Subcutaneous adipose tissue (tissue), 4 donors: ENCODE data around the gene TLR6. TPM values are rescaled to one million over a fixed set of nuclear protein-coding genes. Genes with fewer than 3 reads are reported as not detected.

ENCODE experiments used
- total RNA-seq, 4 donors: library from RNA; depleted of rRNA; stranded (reverse); fragments of >200 nt; gene quantifications; one replicate each; pipeline ENCODE4 v1.1.0, GENCODE V29; 2016
- TF ChIP-seq, protein P1 (sequence below): fragments of 450-650 bp; IDR thresholded peaks from one replicate; pipeline ENCODE4 v1.5.1; 2016; ENCODE audit warnings: low read depth, mild to moderate bottlenecking, control low read depth, antibody characterized with exemption, moderate library complexity

The TLR6 gene
- total RNA-seq, 4 donors from 2014 or later, result 4.7 to 19.2 (median 10.7) TPM

DNA sequence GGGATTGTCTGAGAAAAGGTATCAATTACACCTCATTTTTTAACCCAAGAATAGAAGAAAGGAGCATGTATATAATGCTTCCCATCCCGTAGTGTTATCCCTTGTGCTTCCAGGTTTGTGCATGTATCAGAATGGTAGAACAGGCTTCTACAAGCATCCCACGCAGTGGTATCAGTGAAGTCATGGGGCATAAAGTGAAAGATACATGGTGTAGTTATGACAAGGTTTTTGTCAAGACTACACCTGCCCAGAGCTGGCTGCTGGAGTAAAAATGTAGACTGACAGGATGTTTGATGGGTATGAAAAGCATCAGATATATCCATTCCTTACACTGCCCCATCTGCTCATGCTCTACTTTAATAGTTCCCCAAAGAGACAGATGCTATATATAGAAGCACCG is 61.5 kb downstream of the TLR6 start:
- TF ChIP-seq, protein P1, sequence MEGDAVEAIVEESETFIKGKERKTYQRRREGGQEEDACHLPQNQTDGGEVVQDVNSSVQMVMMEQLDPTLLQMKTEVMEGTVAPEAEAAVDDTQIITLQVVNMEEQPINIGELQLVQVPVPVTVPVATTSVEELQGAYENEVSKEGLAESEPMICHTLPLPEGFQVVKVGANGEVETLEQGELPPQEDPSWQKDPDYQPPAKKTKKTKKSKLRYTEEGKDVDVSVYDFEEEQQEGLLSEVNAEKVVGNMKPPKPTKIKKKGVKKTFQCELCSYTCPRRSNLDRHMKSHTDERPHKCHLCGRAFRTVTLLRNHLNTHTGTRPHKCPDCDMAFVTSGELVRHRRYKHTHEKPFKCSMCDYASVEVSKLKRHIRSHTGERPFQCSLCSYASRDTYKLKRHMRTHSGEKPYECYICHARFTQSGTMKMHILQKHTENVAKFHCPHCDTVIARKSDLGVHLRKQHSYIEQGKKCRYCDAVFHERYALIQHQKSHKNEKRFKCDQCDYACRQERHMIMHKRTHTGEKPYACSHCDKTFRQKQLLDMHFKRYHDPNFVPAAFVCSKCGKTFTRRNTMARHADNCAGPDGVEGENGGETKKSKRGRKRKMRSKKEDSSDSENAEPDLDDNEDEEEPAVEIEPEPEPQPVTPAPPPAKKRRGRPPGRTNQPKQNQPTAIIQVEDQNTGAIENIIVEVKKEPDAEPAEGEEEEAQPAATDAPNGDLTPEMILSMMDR, result no peak

DNA sequence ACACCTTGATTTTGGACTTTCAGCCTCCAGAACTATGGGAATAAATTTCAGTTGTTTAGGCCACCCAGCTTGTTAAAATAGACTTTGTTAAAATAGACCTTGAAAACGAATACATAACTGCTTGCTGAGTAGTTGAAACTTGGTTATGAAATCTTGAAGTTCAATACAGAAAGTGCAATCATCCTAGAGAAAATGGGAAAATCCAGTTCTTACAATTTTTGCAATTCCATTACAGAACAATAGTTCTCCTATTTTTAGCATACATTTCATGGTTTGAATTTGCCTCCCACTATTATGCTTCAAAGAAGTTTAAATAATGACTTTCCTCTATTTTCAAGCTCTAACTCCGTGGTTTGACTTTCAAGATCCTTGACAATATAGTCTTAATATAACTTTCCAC is 62.6 kb downstream of the TLR6 start:
- TF ChIP-seq, protein P1, result no peak

DNA sequence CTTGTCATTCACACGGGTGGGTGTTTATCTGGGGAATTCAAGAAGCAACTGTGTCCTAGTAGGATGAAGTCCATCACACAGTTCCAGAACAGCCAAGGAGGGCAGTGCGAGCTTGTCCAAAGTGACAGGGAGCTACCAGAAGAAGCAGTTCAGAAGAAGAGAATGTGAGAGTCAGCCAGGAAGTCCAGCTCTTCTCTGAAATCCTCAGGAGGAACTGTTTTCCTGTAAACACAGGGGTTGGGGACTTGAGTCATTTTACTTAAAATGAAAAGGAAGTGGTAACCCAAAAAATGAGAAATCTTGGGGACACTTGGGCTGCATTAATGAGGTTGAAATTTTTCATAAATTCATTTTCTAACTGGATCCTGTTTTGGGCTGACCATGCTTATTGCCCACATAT is 65.6 kb downstream of the TLR6 start:
- TF ChIP-seq, protein P1, result no peak

DNA sequence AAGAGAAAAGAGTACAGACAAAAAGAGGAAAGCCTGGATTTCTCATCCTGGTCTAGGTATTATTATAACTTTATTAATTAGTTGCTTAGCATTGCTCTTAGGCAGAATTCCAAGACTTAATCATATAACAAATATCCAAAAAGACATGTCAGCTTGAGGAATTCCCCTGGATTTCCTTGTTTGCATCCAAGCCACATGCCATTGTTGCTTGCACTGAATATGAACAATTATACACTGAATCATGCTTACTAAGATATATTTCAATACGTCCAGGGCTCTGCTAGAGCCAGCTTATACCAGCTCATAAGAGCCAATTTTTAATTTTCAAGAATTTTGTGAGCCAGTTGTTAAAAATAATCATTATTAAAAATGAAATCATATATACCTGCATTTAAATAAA is 68.3 kb downstream of the TLR6 start:
- TF ChIP-seq, protein P1, result no peak

DNA sequence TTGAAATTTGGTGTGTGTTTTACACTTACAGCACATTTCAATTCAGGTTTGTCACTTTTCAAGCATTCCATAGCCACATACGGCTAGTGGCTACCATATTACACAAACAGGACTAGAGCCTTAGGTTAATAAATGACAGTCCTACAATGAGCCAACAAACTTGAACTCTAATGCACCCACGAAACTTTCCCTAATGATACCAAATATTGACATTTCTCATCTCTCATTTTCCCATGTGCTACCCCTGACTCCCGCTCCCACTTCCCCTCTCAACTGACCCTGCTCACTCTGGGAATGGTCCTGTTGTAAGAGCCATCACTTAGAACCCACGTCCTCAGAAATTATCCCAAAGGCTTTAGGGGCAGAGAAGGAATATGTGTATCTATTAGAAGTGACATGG is 68.9 kb downstream of the TLR6 start:
- TF ChIP-seq, protein P1, result no peak

DNA sequence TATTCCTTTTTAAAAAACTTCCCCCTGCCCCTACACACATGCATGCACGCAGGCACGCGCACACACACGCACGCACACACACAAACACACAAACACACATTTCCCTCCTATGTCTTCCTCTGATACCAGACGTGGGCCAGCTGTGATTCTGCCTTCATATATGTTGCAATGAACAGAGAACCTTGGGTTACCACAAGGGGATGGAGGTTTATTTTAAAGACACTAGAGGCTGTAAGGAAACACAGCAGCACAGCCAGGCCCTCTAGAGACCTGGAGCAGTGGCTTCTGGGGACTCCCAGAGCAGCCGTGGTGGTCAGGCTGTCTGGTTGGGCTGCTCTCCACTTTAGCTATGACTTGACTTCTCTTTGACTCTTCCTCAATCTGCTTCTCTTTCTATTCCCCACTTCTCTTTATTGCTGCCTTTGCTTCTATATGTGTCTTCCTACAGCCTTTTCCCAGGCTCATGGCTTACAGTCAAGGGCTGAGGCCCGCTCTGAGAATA is 70.7 kb downstream of the TLR6 start:
- TF ChIP-seq, protein P1, result no peak

DNA sequence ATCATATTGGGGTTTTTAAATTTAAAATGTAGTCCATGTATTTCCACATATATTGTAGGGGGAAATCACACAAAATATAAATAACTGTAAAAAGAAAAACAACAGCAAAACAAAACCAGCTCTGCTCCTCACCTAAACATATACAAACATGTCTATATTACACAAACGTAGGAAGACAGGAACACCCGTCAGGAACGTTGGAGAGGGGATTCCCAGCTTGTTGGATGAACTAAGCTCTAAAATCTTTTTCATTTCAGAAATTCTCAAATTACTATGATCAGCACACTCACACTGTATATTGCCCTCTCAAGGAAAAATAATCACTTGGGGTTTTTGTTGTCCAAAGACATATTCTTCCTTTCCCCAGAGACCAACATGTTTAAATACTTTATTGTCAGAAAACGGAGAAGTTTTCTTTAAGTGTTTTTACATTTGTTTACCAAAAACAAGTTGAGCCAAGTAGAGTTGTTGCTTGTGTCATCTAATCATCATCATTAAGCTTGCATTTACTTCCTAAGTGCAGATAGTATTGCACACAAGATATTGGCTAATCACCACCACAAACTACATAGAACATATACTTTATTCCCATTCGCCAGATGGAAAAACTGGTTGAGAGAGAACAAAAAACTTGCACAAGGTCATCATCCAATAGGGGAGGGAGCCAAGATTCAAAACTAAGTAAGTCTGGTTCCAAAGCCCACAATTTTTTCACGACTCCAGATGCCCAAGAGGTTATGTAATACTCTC is 71.4 kb downstream of the TLR6 start:
- TF ChIP-seq, protein P1, result no peak
